Upper lobe of right lung (tissue), 1 donor: Measurements from ENCODE around the gene MAP3K5. TPM values are rescaled to one million over a fixed set of nuclear protein-coding genes. Genes with fewer than 3 reads are reported as not detected.

Experiments
- ATAC-seq: fragments of 200-7000 bp; cut with Tn5 transposase; one replicate; pipeline ENCODE4 v1.9.1; 2020; ENCODE audit warnings: mild to moderate bottlenecking, moderate library complexity
- DNase-seq: peaks from one replicate; pipeline ENCODE4 v3.0.0-alpha.2; 2020
- H3K27ac ChIP-seq: fragments of 200-600 bp; one replicate; pipeline ENCODE4 v1.8.0; 2022
- H3K27me3 ChIP-seq: fragments of 200-600 bp; one replicate; pipeline ENCODE4 v1.8.0; 2022; ENCODE audit warnings: mild to moderate bottlenecking
- H3K36me3 ChIP-seq: fragments of 200-600 bp; one replicate; pipeline ENCODE4 v1.8.0; 2022
- H3K4me1 ChIP-seq: fragments of 200-600 bp; one replicate; pipeline ENCODE4 v1.8.0; 2022
- H3K4me3 ChIP-seq: fragments of 200-600 bp; one replicate; pipeline ENCODE4 v1.8.0; 2022; ENCODE audit warnings: mild to moderate bottlenecking
- H3K9me3 ChIP-seq: fragments of 200-600 bp; one replicate; pipeline ENCODE4 v1.8.0; 2022
- CTCF ChIP-seq: fragments of 200-600 bp; IDR thresholded peaks from one replicate; pipeline ENCODE4 v1.8.0; 2022; ENCODE audit warnings: antibody characterized with exemption
- intact Hi-C: fragments of 100-400 bp; cut with DNase I; formaldehyde crosslinking; loops from one replicate; pipeline ENCODE4 v1.11.0; 2022
- total RNA-seq: library from RNA; stranded (reverse); fragmentation: NEBNext Ultra II Directional; extraction: Animal tissue kit (Norgen Biotek cat#: 25700); gene quantifications from one replicate; pipeline ENCODE4 v1.2.1, GENCODE V29; 2021
- donor health status: DM: no; HTN: yes; CAD: no; lungs with severe emphysema.

Gene MAP3K5
- total RNA-seq, 1 donor from 2014 or later, result 32.5 TPM

- H3K36me3 ChIP-seq, result no peaks in the 10 kb centered on the region
- TF ChIP-seq CTCF, result no peak
- H3K9me3 ChIP-seq, result no peaks in the 10 kb centered on the region
- DNase-seq (no peak), ATAC-seq (no peak)
- peaks cover 7% of the 10 kb centered on the region for H3K27me3 ChIP-seq
- intact Hi-C loops, result no loop called here
- peaks cover 12% of the 10 kb centered on the region for H3K4me1 ChIP-seq
- H3K27ac ChIP-seq, result no peak overlapping the region
- no peak overlapping the region for H3K4me3 ChIP-seq
Observed at GRCh38 chr6:136547871-136548270, 244.4 kb downstream of the MAP3K5 start.

- ATAC-seq (no peak), DNase-seq (no peak)
- no peaks in the 10 kb centered on the region for H3K36me3 ChIP-seq
- H3K27me3 ChIP-seq, result peaks cover 7% of the 10 kb centered on the region
- intact Hi-C loops, result no loop called here
- no peak overlapping the region for H3K4me3 ChIP-seq
- no peaks in the 10 kb centered on the region for H3K9me3 ChIP-seq
- H3K27ac ChIP-seq, result no peak overlapping the region
- TF ChIP-seq CTCF, result peak; percentile 51
- H3K4me1 ChIP-seq, result peaks cover 12% of the 10 kb centered on the region
Observed at GRCh38 chr6:136547336-136547735, 244.9 kb downstream of the MAP3K5 start.

GRCh38 chr6:136546331-136546730 lies 245.9 kb downstream of the MAP3K5 start:
- H3K27ac ChIP-seq, result no peak overlapping the region
- H3K9me3 ChIP-seq, result no peaks in the 10 kb centered on the region
- DNase-seq (no peak), ATAC-seq (no peak)
- intact Hi-C loops, result no loop called here
- peaks cover 12% of the 10 kb centered on the region for H3K4me1 ChIP-seq
- no peak for TF ChIP-seq CTCF
- no peak overlapping the region for H3K4me3 ChIP-seq
- H3K27me3 ChIP-seq, result peaks cover 7% of the 10 kb centered on the region
- H3K36me3 ChIP-seq, result no peaks in the 10 kb centered on the region

- Histone ChIP-seq H3K36me3 (no peaks in the 10 kb centered on the region), H3K4me1 (peaks cover 2% of the 10 kb centered on the region), H3K9me3 (no peaks in the 10 kb centered on the region), H3K4me3 (no peak overlapping the region), H3K27me3 (peaks cover 3% of the 10 kb centered on the region), H3K27ac (no peak overlapping the region)
- intact Hi-C loops, result no loop called here
- DNase-seq, result no peak
- TF ChIP-seq CTCF, result no peak
- no peak for ATAC-seq
Observed at GRCh38 chr6:136544326-136544725, 248.0 kb downstream of the MAP3K5 start.

- H3K9me3 ChIP-seq, result no peaks in the 10 kb centered on the region
- H3K27ac ChIP-seq, result no peak overlapping the region
- no peaks in the 10 kb centered on the region for H3K4me1 ChIP-seq
- intact Hi-C loops, result no loop called here
- no peak for ATAC-seq
- no peak overlapping the region for H3K4me3 ChIP-seq
- DNase-seq, result no peak
- H3K36me3 ChIP-seq, result no peaks in the 10 kb centered on the region
- H3K27me3 ChIP-seq, result no peaks in the 10 kb centered on the region
- no peak for TF ChIP-seq CTCF
Observed at GRCh38 chr6:136541395-136541794, 250.9 kb downstream of the MAP3K5 start.

- Histone ChIP-seq H3K4me1 (no peaks in the 10 kb centered on the region), H3K27me3 (no peaks in the 10 kb centered on the region), H3K27ac (no peak overlapping the region), H3K36me3 (no peaks in the 10 kb centered on the region), H3K4me3 (no peak overlapping the region), H3K9me3 (no peaks in the 10 kb centered on the region)
- intact Hi-C loops, result no loop called here
- DNase-seq (no peak), ATAC-seq (no peak)
- no peak for TF ChIP-seq CTCF
Observed at GRCh38 chr6:136539967-136540652, 252.2 kb downstream of the MAP3K5 start.
